GM19395 (cell line): Measurements from ENCODE around the gene PTPN20.
"Not testable (repeated sequence)": the region's sequence is repeated elsewhere in the genome, so short reads cannot be mapped to it uniquely, and the experiment has no call there.

Experiments used
- ATAC-seq: cut with Tn5 transposase; IDR thresholded peaks from one replicate; pipeline ENCODE4 v1.9.1; 2021; ENCODE audit warnings: mild to moderate bottlenecking, moderate library complexity; ENCODE audit not compliant: unreplicated experiment

The PTPN20 gene

GRCh38 chr10:46911144-46911876 lies at the start of gene PTPN20:
Gene PTPN20, plus strand, starts transcription at chr10:46911428. Its CDS starts 21,072 bp downstream, at chr10:46932500.
- ATAC-seq: not testable (repeated sequence)

- ATAC-seq: not testable (repeated sequence)
Measured at GRCh38 chr10:46869716-46870115, 41.5 kb upstream of the PTPN20 start.

GRCh38 chr10:46871583-46871982 lies 39.6 kb upstream of the PTPN20 start:
- ATAC-seq: not testable (repeated sequence)

- not testable (repeated sequence) for ATAC-seq
Measured at GRCh38 chr10:46875304-46875703, 35.9 kb upstream of the PTPN20 start.

GRCh38 chr10:46876773-46877172 lies 34.5 kb upstream of the PTPN20 start:
- ATAC-seq: not testable (repeated sequence)

- ATAC-seq: not testable (repeated sequence)
Measured at GRCh38 chr10:46878761-46879160, 32.5 kb upstream of the PTPN20 start.

GRCh38 chr10:46890813-46891611 lies 20.2 kb upstream of the PTPN20 start:
- ATAC-seq: not testable (repeated sequence)

- not testable (repeated sequence) for ATAC-seq
Measured at GRCh38 chr10:46896762-46897692, 14.2 kb upstream of the PTPN20 start.

- ATAC-seq: not testable (repeated sequence)
Measured at GRCh38 chr10:46901247-46901646, 10.0 kb upstream of the PTPN20 start.

GRCh38 chr10:46903874-46904273 lies 7.4 kb upstream of the PTPN20 start:
- ATAC-seq: not testable (repeated sequence)

GRCh38 chr10:46906359-46906758 lies 4.9 kb upstream of the PTPN20 start:
- ATAC-seq: not testable (repeated sequence)

GRCh38 chr10:46907185-46908117 lies 3.8 kb upstream of the PTPN20 start:
- not testable (repeated sequence) for ATAC-seq

- not testable (repeated sequence) for ATAC-seq
Measured at GRCh38 chr10:46922498-46922897, 11.3 kb downstream of the PTPN20 start.

GRCh38 chr10:46925156-46925555 lies 13.9 kb downstream of the PTPN20 start:
- ATAC-seq: not testable (repeated sequence)

GRCh38 chr10:46925853-46926252 lies 14.6 kb downstream of the PTPN20 start:
- not testable (repeated sequence) for ATAC-seq

GRCh38 chr10:46928810-46929209 lies 17.6 kb downstream of the PTPN20 start:
- ATAC-seq: not testable (repeated sequence)

GRCh38 chr10:46932383-46932782 lies 21.2 kb downstream of the PTPN20 start:
- ATAC-seq: not testable (repeated sequence)

GRCh38 chr10:46941091-46941490 lies 29.9 kb downstream of the PTPN20 start:
- ATAC-seq: not testable (repeated sequence)

- ATAC-seq: not testable (repeated sequence)
Measured at GRCh38 chr10:46948687-46949518, 37.7 kb downstream of the PTPN20 start.
